ENCODE measurements around the gene OBSCN.

Gene OBSCN

GRCh38 chr1:228308628-228309325 lies 100.9 kb downstream of the OBSCN start:
- no peak for DNase-seq

- DNase-seq = no peak
Measured at GRCh38 chr1:228309326-228310067, 101.7 kb downstream of the OBSCN start.

DNA sequence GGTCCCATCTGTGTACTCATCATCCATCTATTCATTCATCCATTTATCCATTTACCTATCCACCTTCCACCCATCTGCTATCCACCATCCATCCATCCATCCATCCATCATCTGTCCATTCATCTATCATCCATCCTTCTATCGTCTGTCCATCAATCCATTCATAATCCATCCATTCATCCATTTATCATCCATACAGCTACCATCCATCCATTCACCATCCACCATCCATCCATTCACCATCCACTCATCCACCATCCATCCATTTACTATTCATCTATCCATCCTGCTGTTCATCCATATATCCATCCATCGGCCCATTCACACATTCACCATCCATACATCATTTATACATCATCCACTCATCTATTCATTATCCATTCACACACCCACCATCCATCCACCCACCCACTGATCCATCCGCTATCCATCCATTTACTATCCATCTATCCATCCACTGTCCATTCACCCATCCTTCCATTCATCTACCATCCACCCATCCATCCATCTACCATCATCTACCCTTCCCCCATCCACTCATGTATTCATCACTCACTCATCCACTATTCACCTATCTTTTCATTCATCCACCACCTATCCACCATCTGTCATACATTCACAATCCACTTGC lies 102.4 kb downstream of the OBSCN start:
- DNase-seq = no peak

- no peak for DNase-seq
Measured at GRCh38 chr1:228311091-228311490, 103.2 kb downstream of the OBSCN start.

DNA sequence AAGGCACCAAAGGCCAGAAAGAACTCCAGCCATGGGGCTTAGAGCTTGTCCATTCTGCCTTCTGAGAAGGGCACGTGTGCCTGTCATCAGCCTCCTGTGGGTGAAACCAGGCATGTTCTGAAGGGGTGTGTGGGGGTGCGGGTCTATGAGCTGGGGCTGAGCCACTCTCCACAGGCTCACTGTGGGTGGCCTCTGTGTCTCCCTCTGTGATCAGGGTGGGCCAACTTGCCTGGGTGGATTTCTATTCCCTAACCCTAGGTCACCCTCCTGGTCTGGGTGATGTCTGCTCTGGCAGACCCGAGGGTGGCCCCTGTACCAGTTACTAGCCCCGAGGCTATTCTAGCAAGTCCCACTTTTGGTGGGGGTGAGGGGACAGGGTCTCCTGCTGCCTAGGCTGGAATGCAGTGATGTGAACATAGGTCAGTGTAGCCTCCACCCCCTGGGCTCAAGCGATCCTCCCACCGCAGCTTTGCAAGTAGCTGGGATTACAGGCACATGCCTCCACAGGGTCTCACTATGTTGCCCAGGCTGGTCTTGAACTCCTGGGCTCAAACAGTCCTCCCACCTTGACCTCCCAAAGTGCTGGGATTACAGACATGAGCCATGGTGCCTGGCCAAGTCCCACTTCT lies 104.4 kb downstream of the OBSCN start:
- DNase-seq = no peak

DNA sequence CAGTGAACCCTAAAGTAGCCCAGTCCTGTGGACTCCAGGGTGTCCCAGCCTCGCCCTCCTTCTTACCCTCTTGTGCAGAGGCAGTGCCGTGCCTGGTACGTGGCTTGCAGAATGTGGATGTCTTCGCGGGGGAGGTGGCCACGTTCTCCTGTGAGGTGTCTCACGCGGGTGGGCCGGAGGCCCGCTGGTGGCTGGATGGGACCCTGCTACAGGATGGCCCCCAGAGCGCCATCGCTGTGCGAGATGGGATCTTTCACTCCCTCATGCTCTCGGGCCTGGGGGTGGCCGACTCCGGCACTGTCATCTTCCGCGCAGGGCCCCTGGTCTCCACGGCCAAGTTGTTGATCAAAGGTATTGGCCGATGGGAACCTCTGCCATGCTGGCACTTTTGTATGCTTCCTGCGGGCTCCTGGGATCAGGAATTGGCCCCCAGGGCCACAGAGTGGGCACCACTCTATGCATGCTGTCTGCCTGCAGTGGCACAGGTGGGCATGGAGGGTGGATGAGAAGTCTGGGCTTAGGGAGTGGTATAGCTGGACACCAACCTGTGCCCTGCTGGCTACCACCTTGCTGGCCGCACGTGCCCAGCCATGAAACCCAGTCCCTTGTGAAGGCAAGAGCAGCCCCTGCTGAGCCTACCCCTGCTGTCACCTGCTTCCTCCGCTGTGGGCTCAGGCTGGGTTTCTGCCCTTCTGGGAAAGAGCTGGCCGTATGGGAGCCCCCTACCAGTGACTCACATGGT lies 105.9 kb downstream of the OBSCN start:
- DNase-seq = no peak

GRCh38 chr1:228314315-228314657 lies 106.4 kb downstream of the OBSCN start:
- no peak for DNase-seq

GRCh38 chr1:228314658-228315483 lies 107.0 kb downstream of the OBSCN start:
- DNase-seq = no peak

- DNase-seq = no peak
Measured at GRCh38 chr1:228315484-228315944, 107.7 kb downstream of the OBSCN start.

GRCh38 chr1:228315945-228316588 lies 108.2 kb downstream of the OBSCN start:
- no peak for DNase-seq

DNA sequence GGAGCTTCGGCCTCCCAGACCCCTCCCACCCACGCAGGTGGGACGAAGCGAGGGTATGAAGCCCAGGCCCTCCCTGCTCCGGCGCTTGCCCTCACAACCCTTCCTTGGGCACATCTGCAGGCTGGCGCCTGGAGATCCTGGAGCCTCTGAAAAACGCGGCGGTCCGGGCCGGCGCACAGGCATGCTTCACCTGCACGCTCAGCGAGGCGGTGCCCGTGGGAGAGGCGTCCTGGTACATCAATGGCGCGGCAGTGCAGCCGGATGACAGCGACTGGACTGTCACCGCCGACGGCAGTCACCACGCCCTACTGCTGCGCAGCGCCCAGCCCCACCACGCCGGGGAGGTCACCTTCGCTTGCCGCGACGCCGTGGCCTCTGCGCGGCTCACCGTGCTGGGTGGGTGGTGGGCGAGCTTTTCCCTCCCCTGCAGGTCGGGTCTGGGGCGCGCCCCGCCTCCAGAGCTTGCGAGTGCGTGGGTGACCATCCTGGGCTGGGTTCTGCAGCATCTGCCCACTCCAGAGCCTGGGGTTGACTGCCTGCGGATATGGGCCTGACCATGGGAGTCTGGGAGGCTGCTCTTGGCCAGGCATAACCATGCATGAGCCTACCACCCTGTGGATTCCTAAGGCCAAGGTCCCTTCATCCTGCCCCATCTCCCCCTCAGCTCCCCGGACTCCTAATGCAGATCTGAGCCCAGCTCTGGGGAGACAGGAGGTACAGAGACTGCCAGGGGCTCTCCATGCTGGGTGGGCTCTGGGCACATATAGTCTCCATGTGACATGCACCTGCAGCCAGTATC lies 108.9 kb downstream of the OBSCN start:
- no peak for DNase-seq

DNA sequence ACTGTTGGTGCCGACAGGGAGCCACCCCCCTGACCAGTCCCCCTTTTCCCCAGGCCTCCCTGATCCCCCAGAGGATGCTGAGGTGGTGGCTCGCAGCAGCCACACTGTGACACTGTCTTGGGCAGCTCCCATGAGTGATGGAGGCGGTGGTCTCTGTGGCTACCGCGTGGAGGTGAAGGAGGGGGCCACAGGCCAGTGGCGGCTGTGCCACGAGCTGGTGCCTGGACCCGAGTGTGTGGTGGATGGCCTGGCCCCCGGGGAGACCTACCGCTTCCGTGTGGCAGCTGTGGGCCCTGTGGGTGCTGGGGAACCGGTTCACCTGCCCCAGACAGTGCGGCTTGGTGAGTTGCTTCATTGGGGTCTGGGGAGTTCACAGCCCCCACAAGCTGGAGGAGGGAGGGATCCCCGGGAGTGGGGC lies 109.6 kb downstream of the OBSCN start:
- no peak for DNase-seq

GRCh38 chr1:228317891-228318810 lies 110.3 kb downstream of the OBSCN start:
- DNase-seq = no peak

DNA sequence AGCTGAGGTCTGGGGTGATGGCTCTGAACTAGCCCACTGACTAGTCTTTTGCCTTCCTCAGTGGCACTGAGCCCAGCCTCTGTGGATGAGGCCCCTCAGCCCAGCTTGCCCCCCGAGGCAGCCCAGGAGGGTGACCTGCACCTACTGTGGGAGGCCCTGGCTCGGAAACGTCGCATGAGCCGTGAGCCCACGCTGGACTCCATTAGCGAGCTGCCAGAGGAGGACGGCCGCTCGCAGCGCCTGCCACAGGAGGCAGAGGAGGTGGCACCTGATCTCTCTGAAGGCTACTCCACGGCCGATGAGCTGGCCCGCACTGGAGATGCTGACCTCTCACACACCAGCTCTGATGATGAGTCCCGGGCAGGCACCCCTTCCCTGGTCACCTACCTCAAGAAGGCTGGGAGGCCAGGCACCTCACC lies 111.0 kb downstream of the OBSCN start:
- no peak for DNase-seq

- DNase-seq = no peak
Measured at GRCh38 chr1:228319352-228320088, 111.7 kb downstream of the OBSCN start.

GRCh38 chr1:228320394-228320793 lies 112.5 kb downstream of the OBSCN start:
- DNase-seq = no peak

GRCh38 chr1:228321435-228321834 lies 113.6 kb downstream of the OBSCN start:
- no peak for DNase-seq

DNA sequence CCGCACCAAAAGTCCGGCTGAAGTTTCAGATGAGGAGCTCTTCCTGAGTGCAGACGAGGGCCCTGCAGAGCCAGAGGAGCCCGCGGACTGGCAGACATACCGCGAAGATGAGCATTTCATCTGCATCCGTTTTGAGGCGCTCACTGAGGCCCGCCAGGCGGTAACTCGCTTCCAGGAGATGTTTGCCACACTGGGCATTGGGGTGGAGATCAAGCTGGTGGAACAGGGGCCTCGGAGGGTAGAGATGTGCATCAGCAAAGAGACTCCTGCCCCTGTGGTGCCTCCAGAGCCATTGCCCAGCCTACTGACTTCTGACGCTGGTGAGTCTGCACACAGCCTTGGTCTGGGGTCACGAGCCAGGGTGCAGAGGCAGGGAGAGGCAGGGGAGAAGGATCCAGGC lies 114.1 kb downstream of the OBSCN start:
- no peak for DNase-seq

DNA sequence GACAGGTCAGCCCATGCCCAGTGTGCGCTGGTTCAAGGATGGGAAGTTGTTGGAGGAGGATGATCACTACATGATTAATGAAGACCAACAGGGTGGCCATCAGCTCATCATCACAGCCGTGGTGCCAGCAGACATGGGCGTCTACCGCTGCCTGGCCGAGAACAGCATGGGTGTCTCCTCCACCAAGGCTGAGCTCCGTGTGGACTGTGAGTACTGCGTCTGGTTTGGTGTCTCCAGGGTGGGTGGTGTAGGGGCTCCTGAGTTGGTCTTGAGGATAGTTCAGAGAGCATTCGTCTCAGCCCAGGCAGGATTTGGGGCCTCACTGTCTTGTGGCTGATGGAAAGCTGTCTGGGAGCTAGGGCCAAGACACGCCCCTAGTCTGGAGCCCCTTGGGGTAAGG lies 115.6 kb downstream of the OBSCN start:
- DNase-seq = no peak
